ENCODE results near the gene NEO1.
A peak's percentile ranks its signal among the peaks of the same experiment; 100 is the strongest.

NEO1 gene

GRCh38 chr15:73119478-73119877 lies 67.2 kb downstream of the NEO1 start:
- Histone ChIP-seq H4K91ac (ENCODE audit: low read depth, low read length, poor library complexity) (no peak overlapping the region), H2BK120ac (ENCODE audit: low read depth, low read length) (no peak overlapping the region), H3K23ac (ENCODE audit: low read depth, low read length, poor library complexity) (no peak overlapping the region), H3K18ac (ENCODE audit: low read length) (no peak overlapping the region), H2AFZ (ENCODE audit: low read length) (no peak overlapping the region), H2BK15ac (ENCODE audit: low read length) (no peak overlapping the region), H2BK12ac (ENCODE audit: low read length) (no peak overlapping the region), H3K79me1 (ENCODE audit: low read depth, low read length) (no peaks in the 10 kb centered on the region), H2BK5ac (ENCODE audit: low read length) (no peak overlapping the region), H3K4me3 (ENCODE audit: low read length in 2 of 2) (no peak overlapping the region), H3K9me3 (replicated peaks in 1 of 2; ENCODE audit: control insufficient read depth in 2 of 2, insufficient read depth in 1 of 2, low read depth in 1 of 2, low read length in 2 of 2) (no peaks in the 10 kb centered on the region), H3K4ac (ENCODE audit: low read length) (no peak overlapping the region), H2AK5ac (ENCODE audit: low read depth, low read length) (no peak overlapping the region), H4K8ac (ENCODE audit: low read depth, low read length) (no peak overlapping the region), H3K4me1 (ENCODE audit: control insufficient read depth in 2 of 2, insufficient read depth in 1 of 2, low read depth in 1 of 2, low read length in 2 of 2) (no peaks in the 10 kb centered on the region), H3K14ac (ENCODE audit: low read length) (no peak overlapping the region), H3K36me3 (replicated peaks in 1 of 2; ENCODE audit: control insufficient read depth in 2 of 2, insufficient read depth in 2 of 2, low read length in 2 of 2) (peaks cover 9 to 67% of the 10 kb centered on the region in 2 donors), H3K27me3 (ENCODE audit: control insufficient read depth in 3 of 3, insufficient read depth in 3 of 3, low read depth in 1 of 3, low read length in 3 of 3) (no peaks in the 10 kb centered on the region), H3K4me2 (ENCODE audit: insufficient read depth, low read length, poor library complexity, severe bottlenecking) (no peak overlapping the region), H3K9ac (ENCODE audit: low read depth, low read length, poor library complexity) (no peak overlapping the region), H3K27ac (replicated peaks; ENCODE audit: low read length) (no peak overlapping the region)
- no CpG with 5 or more reads among the region's 6 CpGs for WGBS, 2 donors (ENCODE audit: extremely low coverage in 2 of 2, insufficient read length in 2 of 2, insufficient replicate concordance in 1 of 2)
- DNase-seq (ENCODE audit: low spot score) = no peak

- no peaks in the 10 kb centered on the region for H3K9me3 ChIP-seq (replicated peaks in 1 of 2; ENCODE audit: control insufficient read depth in 2 of 2, insufficient read depth in 1 of 2, low read depth in 1 of 2, low read length in 2 of 2)
- no peaks in the 10 kb centered on the region for H3K27me3 ChIP-seq (ENCODE audit: control insufficient read depth in 3 of 3, insufficient read depth in 3 of 3, low read depth in 1 of 3, low read length in 3 of 3)
- H3K14ac ChIP-seq (ENCODE audit: low read length) = no peak overlapping the region
- no peak overlapping the region for H3K4me3 ChIP-seq (ENCODE audit: low read length in 2 of 2)
- no peak overlapping the region for H2BK5ac ChIP-seq (ENCODE audit: low read length)
- no peak overlapping the region for H2AFZ ChIP-seq (ENCODE audit: low read length)
- H2AK5ac ChIP-seq (ENCODE audit: low read depth, low read length) = no peak overlapping the region
- no peak overlapping the region for H4K8ac ChIP-seq (ENCODE audit: low read depth, low read length)
- H2BK12ac ChIP-seq (ENCODE audit: low read length) = no peak overlapping the region
- H3K4me2 ChIP-seq (ENCODE audit: insufficient read depth, low read length, poor library complexity, severe bottlenecking) = no peak overlapping the region
- H3K9ac ChIP-seq (ENCODE audit: low read depth, low read length, poor library complexity) = no peak overlapping the region
- no peak for DNase-seq (ENCODE audit: low spot score)
- H2BK15ac ChIP-seq (ENCODE audit: low read length) = no peak overlapping the region
- H3K23ac ChIP-seq (ENCODE audit: low read depth, low read length, poor library complexity) = no peak overlapping the region
- H3K4me1 ChIP-seq (ENCODE audit: control insufficient read depth in 2 of 2, insufficient read depth in 1 of 2, low read depth in 1 of 2, low read length in 2 of 2) = no peaks in the 10 kb centered on the region
- H3K4ac ChIP-seq (ENCODE audit: low read length) = no peak overlapping the region
- H3K27ac ChIP-seq (replicated peaks; ENCODE audit: low read length) = no peak overlapping the region
- H3K18ac ChIP-seq (ENCODE audit: low read length) = no peak overlapping the region
- peaks cover 9 to 74% of the 10 kb centered on the region in 2 donors for H3K36me3 ChIP-seq (replicated peaks in 1 of 2; ENCODE audit: control insufficient read depth in 2 of 2, insufficient read depth in 2 of 2, low read length in 2 of 2)
- H2BK120ac ChIP-seq (ENCODE audit: low read depth, low read length) = no peak overlapping the region
- H4K91ac ChIP-seq (ENCODE audit: low read depth, low read length, poor library complexity) = no peak overlapping the region
- no peaks in the 10 kb centered on the region for H3K79me1 ChIP-seq (ENCODE audit: low read depth, low read length)
These were observed 68.0 kb downstream of the NEO1 start for GRCh38 chr15:73120269-73120668.

GRCh38 chr15:73125219-73125618 lies 73.0 kb downstream of the NEO1 start:
- Histone ChIP-seq H3K4ac (ENCODE audit: low read length) (no peak overlapping the region), H3K79me1 (ENCODE audit: low read depth, low read length) (no peaks in the 10 kb centered on the region), H3K27ac (replicated peaks; ENCODE audit: low read length) (no peak overlapping the region), H2BK120ac (ENCODE audit: low read depth, low read length) (no peak overlapping the region), H3K4me1 (ENCODE audit: control insufficient read depth in 2 of 2, insufficient read depth in 1 of 2, low read depth in 1 of 2, low read length in 2 of 2) (no peaks in the 10 kb centered on the region), H3K4me3 (ENCODE audit: low read length in 2 of 2) (no peak overlapping the region), H3K36me3 (replicated peaks in 1 of 2; ENCODE audit: control insufficient read depth in 2 of 2, insufficient read depth in 2 of 2, low read length in 2 of 2) (peaks cover 6 to 84% of the 10 kb centered on the region in 2 donors), H4K8ac (ENCODE audit: low read depth, low read length) (no peak overlapping the region), H3K27me3 (ENCODE audit: control insufficient read depth in 3 of 3, insufficient read depth in 3 of 3, low read depth in 1 of 3, low read length in 3 of 3) (no peaks in the 10 kb centered on the region), H2BK12ac (ENCODE audit: low read length) (no peak overlapping the region), H2AFZ (ENCODE audit: low read length) (no peak overlapping the region), H2AK5ac (ENCODE audit: low read depth, low read length) (no peak overlapping the region), H4K91ac (ENCODE audit: low read depth, low read length, poor library complexity) (no peak overlapping the region), H2BK15ac (ENCODE audit: low read length) (no peak overlapping the region), H3K9ac (ENCODE audit: low read depth, low read length, poor library complexity) (no peak overlapping the region), H3K23ac (ENCODE audit: low read depth, low read length, poor library complexity) (no peak overlapping the region), H3K14ac (ENCODE audit: low read length) (no peak overlapping the region), H2BK5ac (ENCODE audit: low read length) (no peak overlapping the region), H3K4me2 (ENCODE audit: insufficient read depth, low read length, poor library complexity, severe bottlenecking) (no peak overlapping the region), H3K18ac (ENCODE audit: low read length) (no peak overlapping the region), H3K9me3 (replicated peaks in 1 of 2; ENCODE audit: control insufficient read depth in 2 of 2, insufficient read depth in 1 of 2, low read depth in 1 of 2, low read length in 2 of 2) (no peaks in the 10 kb centered on the region)
- no peak for DNase-seq (ENCODE audit: low spot score)
- no CpG with 5 or more reads among the region's 2 CpGs for WGBS, 2 donors (ENCODE audit: extremely low coverage in 2 of 2, insufficient read length in 2 of 2, insufficient replicate concordance in 1 of 2)

- Histone ChIP-seq H2AFZ (ENCODE audit: low read length) (no peak overlapping the region), H3K27me3 (ENCODE audit: control insufficient read depth in 3 of 3, insufficient read depth in 3 of 3, low read depth in 1 of 3, low read length in 3 of 3) (no peaks in the 10 kb centered on the region), H3K23ac (ENCODE audit: low read depth, low read length, poor library complexity) (no peak overlapping the region), H3K9ac (ENCODE audit: low read depth, low read length, poor library complexity) (no peak overlapping the region), H2BK120ac (ENCODE audit: low read depth, low read length) (no peak overlapping the region), H3K27ac (replicated peaks; ENCODE audit: low read length) (no peak overlapping the region), H2BK15ac (ENCODE audit: low read length) (no peak overlapping the region), H3K4ac (ENCODE audit: low read length) (no peak overlapping the region), H4K91ac (ENCODE audit: low read depth, low read length, poor library complexity) (no peak overlapping the region), H3K4me1 (ENCODE audit: control insufficient read depth in 2 of 2, insufficient read depth in 1 of 2, low read depth in 1 of 2, low read length in 2 of 2) (no peaks in the 10 kb centered on the region), H3K36me3 (replicated peaks in 1 of 2; ENCODE audit: control insufficient read depth in 2 of 2, insufficient read depth in 2 of 2, low read length in 2 of 2) (peaks cover 10 to 92% of the 10 kb centered on the region in 2 donors), H2AK5ac (ENCODE audit: low read depth, low read length) (no peak overlapping the region), H3K18ac (ENCODE audit: low read length) (no peak overlapping the region), H3K4me3 (ENCODE audit: low read length in 2 of 2) (no peak overlapping the region), H2BK12ac (ENCODE audit: low read length) (no peak overlapping the region), H3K14ac (ENCODE audit: low read length) (no peak overlapping the region), H3K4me2 (ENCODE audit: insufficient read depth, low read length, poor library complexity, severe bottlenecking) (no peak overlapping the region), H3K9me3 (replicated peaks in 1 of 2; ENCODE audit: control insufficient read depth in 2 of 2, insufficient read depth in 1 of 2, low read depth in 1 of 2, low read length in 2 of 2) (no peaks in the 10 kb centered on the region), H4K8ac (ENCODE audit: low read depth, low read length) (no peak overlapping the region), H2BK5ac (ENCODE audit: low read length) (no peak overlapping the region), H3K79me1 (ENCODE audit: low read depth, low read length) (no peaks in the 10 kb centered on the region)
- no CpG with 5 or more reads among the region's 2 CpGs for WGBS, 2 donors (ENCODE audit: extremely low coverage in 2 of 2, insufficient read length in 2 of 2, insufficient replicate concordance in 1 of 2)
- DNase-seq (ENCODE audit: low spot score) = peak; percentile 26
These were observed 75.2 kb downstream of the NEO1 start for GRCh38 chr15:73127302-73127936.
